Dendritic cell treated with granulocyte-macrophage colony-stimulating factor and Interleukin-4, amounts not matched to agents 40 ng/mL and 50 ng/mL, for 4 days (primary cell): ENCODE results near the gene CTPS2.
"Not testable (repeated sequence)": the region's sequence is repeated elsewhere in the genome, so short reads cannot be mapped to it uniquely, and the experiment has no call there.

Experiments
- H3K27ac Mint-ChIP-seq: one replicate; pipeline ENCODE4 v1.8.0; 2022; ENCODE audit warnings: mild to moderate bottlenecking, mixed read lengths
- H3K27me3 Mint-ChIP-seq: one replicate; pipeline ENCODE4 v1.8.0; 2022; ENCODE audit warnings: mild to moderate bottlenecking, mixed read lengths
- H3K36me3 Mint-ChIP-seq: one replicate; pipeline ENCODE4 v1.8.0; 2022; ENCODE audit warnings: low read depth, mixed read lengths
- H3K4me1 Mint-ChIP-seq: one replicate; pipeline ENCODE4 v1.8.0; 2022; ENCODE audit warnings: low read depth, mixed read lengths
- H3K4me3 Mint-ChIP-seq: one replicate; pipeline ENCODE4 v1.8.0; 2022; ENCODE audit warnings: mild to moderate bottlenecking, moderate library complexity, mixed read lengths
- H3K9me3 Mint-ChIP-seq: one replicate; pipeline ENCODE4 v1.8.0; 2022; ENCODE audit warnings: mixed read lengths
- intact Hi-C: fragments of 100-400 bp; cut with micrococcal nuclease; formaldehyde crosslinking; loops from one replicate; pipeline ENCODE4 v1.15.0; 2022

Gene CTPS2

DNA sequence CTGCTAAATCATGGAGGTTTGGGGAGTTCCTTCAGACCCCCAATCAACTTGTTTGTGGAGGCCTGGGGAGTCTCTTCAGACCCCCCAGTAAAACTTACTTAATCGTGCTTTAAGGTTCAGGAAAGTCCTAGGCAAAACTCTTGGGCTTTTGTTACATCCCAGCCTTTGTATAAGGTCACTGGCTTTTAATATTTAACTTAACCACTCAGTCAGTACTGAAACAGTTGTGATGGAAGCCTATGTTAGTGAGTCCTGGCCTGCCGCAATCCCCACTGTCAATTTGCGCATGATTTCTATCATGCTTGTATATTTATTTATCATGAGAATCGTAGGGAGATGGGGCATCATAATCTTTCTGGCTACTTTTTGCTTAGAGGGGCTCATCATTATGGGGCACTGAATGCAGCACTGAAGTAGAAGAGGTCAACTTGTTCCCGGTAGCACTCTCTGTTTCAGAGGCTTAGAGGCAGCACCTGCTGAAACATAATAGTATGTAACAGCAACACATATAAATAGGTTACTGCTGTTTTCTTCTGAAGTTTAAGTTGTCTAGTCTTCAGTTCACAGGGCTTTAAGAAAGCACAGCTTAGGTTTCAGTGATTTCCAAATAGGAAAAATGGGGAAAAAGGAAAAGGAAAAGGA lies 14.0 kb upstream of the CTPS2 start:
- H3K27ac Mint-ChIP-seq, H3K36me3 Mint-ChIP-seq, H3K4me3 Mint-ChIP-seq, H3K27me3 Mint-ChIP-seq, H3K9me3 Mint-ChIP-seq: not testable (repeated sequence)
- intact Hi-C loops = loop anchor here (10.0 kb wide), 1 partner anchor 58 kb away; the partner anchor contains the start of gene TXLNG
- H3K4me1 Mint-ChIP-seq = peaks cover 13% of the 10 kb centered on the region

DNA sequence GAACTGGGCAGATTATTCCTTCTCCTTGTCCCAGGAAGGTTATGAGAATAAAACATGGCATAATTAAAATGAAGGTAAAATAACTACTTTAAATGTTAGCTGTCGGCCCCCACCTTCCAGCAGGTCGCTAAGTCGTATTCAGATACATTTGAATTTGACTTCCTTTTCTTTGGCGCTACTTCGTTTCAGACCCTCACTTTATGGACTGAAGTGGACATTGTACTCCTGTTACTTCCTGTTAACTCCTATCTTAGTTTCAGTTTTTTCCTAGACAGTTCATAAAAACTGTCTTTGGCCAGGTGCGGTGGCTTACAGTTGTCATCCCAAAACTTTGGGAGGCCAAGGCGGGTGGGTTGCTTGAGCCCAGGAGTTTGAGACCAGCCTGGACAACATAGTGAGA lies 12.6 kb upstream of the CTPS2 start:
- H3K27me3 Mint-ChIP-seq = no peaks in the 10 kb centered on the region
- H3K36me3 Mint-ChIP-seq = peaks cover 6% of the 10 kb centered on the region
- no peak overlapping the region for H3K27ac Mint-ChIP-seq
- no peak overlapping the region for H3K4me3 Mint-ChIP-seq
- peaks cover 13% of the 10 kb centered on the region for H3K4me1 Mint-ChIP-seq
- intact Hi-C loops = loop anchor here (10.0 kb wide), 1 partner anchor 60 kb away; the partner anchor contains the start of gene TXLNG
- H3K9me3 Mint-ChIP-seq = no peaks in the 10 kb centered on the region

DNA sequence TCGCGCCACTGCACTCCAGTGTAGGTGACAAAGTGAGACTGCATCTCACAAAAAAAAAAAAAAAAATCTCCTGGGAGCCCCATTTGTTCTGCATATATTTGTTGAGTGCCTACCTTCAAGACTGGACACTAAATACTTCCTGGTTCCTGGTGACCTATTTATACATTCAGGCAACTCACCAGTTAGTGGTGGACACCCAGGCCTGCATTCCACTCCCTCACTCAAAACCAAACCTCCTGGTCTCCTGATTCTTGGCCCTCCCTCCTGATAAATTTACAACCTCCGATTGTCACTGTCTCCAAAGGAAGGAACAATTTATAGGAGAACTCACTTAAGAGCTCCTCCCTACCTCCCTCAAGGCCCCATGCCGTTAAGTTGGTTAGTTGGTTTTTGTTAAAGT lies 10.0 kb upstream of the CTPS2 start:
- H3K9me3 Mint-ChIP-seq = no peaks in the 10 kb centered on the region
- H3K4me1 Mint-ChIP-seq = peaks cover 13% of the 10 kb centered on the region
- intact Hi-C loops = loop anchor here (10.0 kb wide), 1 partner anchor 62 kb away; the partner anchor contains the start of gene TXLNG
- H3K27me3 Mint-ChIP-seq = no peaks in the 10 kb centered on the region
- H3K4me3 Mint-ChIP-seq = no peak overlapping the region
- no peak overlapping the region for H3K27ac Mint-ChIP-seq
- peaks cover 14% of the 10 kb centered on the region for H3K36me3 Mint-ChIP-seq

DNA sequence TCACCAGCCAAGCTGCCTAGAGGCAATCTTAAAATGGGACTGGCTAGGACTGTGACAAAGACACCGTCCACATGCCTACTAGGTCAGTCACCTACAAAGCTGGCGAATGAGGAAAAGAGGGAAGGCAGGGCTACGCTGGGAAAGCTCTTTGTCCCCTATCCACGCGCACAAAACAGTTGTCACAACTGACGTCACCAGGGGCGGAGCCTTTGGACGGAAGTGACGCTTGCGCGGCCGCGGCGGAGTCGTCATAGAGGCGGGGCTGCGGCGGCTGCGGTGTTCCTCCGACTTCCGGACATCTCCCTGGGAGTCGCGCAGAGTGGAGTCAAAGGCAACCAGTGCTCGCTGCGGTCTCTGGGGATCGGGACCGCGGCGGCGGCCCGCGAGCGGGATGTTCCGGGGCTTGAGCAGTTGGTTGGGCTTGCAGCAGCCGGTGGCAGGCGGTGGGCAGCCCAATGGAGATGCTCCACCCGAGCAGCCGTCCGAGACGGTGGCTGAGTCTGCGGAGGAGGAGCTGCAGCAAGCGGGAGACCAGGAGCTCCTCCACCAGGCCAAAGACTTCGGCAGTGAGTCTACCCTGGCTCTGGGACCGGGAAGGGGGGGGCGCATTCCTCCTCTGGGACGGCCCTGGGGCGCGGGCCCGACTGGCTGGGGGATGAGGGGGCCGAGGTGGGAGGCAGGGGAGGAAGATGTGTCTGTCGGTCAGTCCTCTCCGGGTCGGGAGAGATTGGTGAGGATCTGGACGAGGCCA lies 7.0 kb upstream of the CTPS2 start, which contains the start of gene SYAP1:
TSS of gene SYAP1 (plus strand) at position 279 of the 751 bp plus-strand sequence. CDS start at position 392, 113 bp downstream.
- intact Hi-C loops = loop anchor here (10.0 kb wide), 2 partner anchors 65 to 1705 kb away; partner anchors contain the start of genes CDKL5 and TXLNG
- Mint-ChIP-seq H3K4me1 (peaks cover 5% of the 10 kb centered on the region), H3K4me3 (peak within 1 kb of the TSS; percentile 96), H3K27ac (peak within 1 kb of the TSS; percentile 97), H3K36me3 (peaks cover 14% of the 10 kb centered on the region), H3K27me3 (no peaks in the 10 kb centered on the region), H3K9me3 (no peaks in the 10 kb centered on the region)

DNA sequence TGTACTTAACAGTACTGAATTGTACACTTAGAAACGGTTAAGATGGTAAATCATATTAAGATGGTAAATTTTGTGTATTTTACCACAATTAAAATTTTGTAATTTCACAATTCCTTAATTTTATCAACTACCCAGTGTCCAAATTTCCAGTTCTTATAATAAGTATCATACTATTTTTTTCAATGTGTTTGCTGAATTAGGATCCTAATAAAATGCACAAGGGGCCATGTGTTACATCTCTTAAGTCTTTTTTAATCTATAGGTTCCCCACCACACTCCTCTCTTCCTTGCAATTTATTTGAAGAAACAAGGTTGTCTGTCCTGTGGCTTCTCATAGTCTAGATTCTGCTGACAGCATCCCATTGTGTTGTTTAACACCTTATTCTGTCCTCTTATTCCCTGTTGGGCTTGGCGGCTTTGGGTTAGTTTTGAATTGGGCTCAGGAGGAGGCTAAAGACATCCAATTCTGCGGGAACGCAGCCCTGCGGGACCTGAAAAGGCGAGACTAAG lies 6.4 kb upstream of the CTPS2 start:
- Mint-ChIP-seq H3K36me3 (peaks cover 11% of the 10 kb centered on the region), H3K9me3 (no peaks in the 10 kb centered on the region), H3K4me3 (peak overlapping the region; percentile 96), H3K27me3 (no peaks in the 10 kb centered on the region), H3K4me1 (peaks cover 4% of the 10 kb centered on the region), H3K27ac (peak overlapping the region; percentile 97)
- intact Hi-C loops = loop anchor here (10.0 kb wide), 1 partner anchor 1706 kb away; the partner anchor contains the start of gene CDKL5

DNA sequence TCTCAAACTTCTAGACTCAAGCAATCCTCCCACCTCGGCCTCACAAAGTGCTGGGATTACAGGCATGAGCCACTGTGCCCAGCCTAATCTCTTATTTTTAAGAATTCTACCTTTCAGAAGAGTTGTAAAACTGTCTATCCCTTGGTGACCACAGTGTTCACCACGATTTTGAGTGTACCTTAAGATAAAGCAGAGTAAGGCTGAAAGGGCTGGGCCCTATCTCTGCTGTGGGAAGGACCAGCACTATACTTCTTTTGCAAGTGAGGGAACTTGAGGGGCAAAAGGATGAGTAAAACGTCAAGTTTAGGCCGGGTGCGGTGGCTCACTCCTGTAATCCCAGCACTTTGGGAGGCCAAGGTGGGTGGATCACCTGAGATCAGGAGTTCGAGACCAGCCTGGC lies 4.0 kb upstream of the CTPS2 start:
- H3K36me3 Mint-ChIP-seq = peaks cover 14% of the 10 kb centered on the region
- intact Hi-C loops = loop anchor here (10.0 kb wide), 1 partner anchor 1708 kb away; the partner anchor contains the start of gene CDKL5
- H3K4me1 Mint-ChIP-seq, H3K27ac Mint-ChIP-seq, H3K4me3 Mint-ChIP-seq, H3K9me3 Mint-ChIP-seq, H3K27me3 Mint-ChIP-seq: not testable (repeated sequence)

DNA sequence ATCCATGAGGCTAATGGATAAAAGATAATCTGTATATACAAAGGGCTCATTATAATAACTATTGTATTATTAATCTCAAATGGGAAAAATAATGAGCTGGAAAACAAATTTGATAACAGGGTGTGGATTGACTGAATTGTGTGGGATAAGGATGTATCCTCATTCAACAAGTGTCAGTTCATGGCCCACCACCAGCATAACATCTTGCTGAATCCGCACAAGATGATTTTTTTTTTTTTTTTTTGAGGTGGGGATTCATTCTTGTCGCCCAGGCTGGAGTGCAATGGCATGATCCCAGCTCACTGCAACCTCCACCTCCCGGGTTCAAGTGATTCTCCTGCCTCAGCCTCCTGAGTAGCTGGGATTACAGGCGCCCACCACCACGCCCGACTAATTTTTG lies 3.2 kb upstream of the CTPS2 start:
- H3K36me3 Mint-ChIP-seq = peaks cover 14% of the 10 kb centered on the region
- intact Hi-C loops = loop anchor here (10.0 kb wide), 1 partner anchor 1709 kb away; the partner anchor contains the start of gene CDKL5
- H3K27ac Mint-ChIP-seq, H3K27me3 Mint-ChIP-seq, H3K9me3 Mint-ChIP-seq, H3K4me3 Mint-ChIP-seq, H3K4me1 Mint-ChIP-seq: not testable (repeated sequence)

DNA sequence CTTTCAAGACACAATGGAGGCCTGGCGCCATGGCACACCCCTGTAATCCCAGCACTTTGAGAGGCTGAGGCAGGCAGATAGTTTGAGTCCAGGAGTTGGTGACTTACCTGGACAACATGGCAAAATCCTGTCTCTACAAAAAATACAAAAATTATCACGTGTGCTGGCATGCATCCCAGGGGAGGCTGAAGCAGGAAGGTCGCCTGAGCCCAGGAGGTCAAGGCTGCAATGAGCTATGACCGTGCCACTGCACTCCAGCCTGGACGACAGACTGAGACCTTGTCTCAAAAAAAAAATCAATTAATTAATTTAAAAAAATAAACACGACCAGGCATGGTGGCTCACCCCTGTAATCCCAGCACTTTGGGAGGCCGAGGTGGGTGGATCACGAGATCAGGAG lies 2.0 kb upstream of the CTPS2 start:
- H3K27ac Mint-ChIP-seq = no peak overlapping the region
- H3K4me3 Mint-ChIP-seq = no peak overlapping the region
- H3K27me3 Mint-ChIP-seq = no peaks in the 10 kb centered on the region
- H3K36me3 Mint-ChIP-seq = peaks cover 10% of the 10 kb centered on the region
- peaks cover 8% of the 10 kb centered on the region for H3K4me1 Mint-ChIP-seq
- no peaks in the 10 kb centered on the region for H3K9me3 Mint-ChIP-seq
- intact Hi-C loops = loop anchor here (10.0 kb wide), 1 partner anchor 1710 kb away; the partner anchor contains the start of gene CDKL5

DNA sequence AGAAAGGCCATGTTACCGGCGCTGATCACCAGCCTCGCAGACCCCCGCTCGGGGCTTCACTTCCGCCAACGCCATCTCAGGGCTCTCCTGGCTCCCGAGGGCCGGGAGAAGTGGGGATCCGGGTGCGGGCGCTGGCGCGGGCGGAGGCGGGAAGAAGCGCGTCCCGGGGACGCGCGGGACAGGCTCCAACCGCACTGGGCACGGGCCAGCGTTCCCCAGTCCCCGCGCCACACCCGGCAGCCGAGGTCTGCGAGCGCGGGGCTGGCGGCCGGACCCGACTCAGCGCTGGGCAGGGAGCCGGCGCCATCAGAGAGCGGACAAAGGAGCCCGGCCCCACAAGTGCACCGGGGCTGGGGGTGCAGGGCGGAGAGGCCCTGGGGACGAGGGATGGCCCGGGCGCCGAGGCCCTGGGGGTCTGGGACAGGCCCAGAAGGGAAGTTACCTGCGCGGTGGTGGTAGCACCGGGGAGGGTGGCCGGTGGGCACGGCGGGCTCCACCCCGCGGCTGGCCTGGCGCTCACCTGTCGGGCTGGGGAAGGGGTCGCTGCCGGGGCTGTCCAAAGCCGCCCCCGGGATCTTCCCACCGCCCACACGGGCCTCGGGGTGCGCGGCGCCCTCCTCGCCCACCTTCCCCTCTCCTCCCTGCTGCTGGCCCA lies 449 bp downstream of the CTPS2 start:
- Mint-ChIP-seq H3K27ac (peak overlapping the region; percentile 77), H3K36me3 (peaks cover 19% of the 10 kb centered on the region), H3K4me1 (peaks cover 8% of the 10 kb centered on the region), H3K9me3 (no peaks in the 10 kb centered on the region), H3K27me3 (no peaks in the 10 kb centered on the region), H3K4me3 (peak overlapping the region; percentile 83)
- intact Hi-C loops = loop anchor here (10.0 kb wide), 1 partner anchor 1713 kb away; the partner anchor contains the start of gene CDKL5

DNA sequence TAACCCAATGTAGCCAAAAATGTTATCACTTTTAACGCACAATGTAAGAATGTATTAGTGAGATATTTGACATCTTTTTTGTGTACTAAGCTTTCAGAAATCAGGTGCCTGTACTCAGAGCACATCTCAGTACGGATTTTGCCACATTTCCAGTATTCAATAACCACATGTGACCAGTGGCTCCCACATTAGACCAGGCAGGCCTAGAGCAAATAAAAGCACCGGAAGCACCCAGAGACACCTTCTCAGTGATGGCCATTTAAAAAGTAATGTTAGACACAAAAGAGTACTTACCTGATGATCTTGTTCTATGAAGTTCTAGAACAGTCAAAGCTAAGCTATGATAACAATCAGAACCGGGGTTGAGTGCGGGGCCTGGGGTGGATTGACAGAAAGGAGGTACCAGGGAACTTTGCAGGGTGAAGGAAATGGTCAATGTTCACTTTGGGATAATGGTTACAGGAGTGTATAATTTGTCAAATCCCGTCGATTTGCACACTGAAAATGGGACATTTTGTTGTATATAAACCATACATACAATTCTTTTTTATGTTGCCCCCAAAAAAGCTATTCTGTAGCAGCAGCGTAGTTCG lies 1.2 kb downstream of the CTPS2 start:
- intact Hi-C loops = loop anchor here (10.0 kb wide), 1 partner anchor 1713 kb away; the partner anchor contains the start of gene CDKL5
- H3K27ac Mint-ChIP-seq = peak overlapping the region; percentile 58

DNA sequence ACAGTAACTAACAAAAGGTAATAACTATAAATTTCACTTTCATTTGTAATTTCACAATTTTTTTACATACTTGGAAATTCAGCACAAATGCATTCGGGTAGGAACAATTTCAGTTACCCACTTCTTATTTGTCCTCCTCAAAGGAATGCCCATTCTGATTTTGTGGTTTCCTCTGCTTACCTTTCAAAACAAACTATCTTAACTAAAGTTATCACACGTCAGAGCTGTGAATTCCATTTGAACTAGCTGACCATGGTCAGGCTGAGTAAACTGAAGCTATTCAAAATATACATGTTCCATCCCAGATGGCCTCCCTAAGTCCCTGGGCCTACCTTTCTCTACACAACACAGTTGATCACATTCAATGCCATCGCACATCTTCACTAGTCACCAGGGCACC lies 4.5 kb downstream of the CTPS2 start:
- H3K27ac Mint-ChIP-seq = no peak overlapping the region
- intact Hi-C loops = no loop called here
- H3K36me3 Mint-ChIP-seq = peaks cover 24% of the 10 kb centered on the region
- no peaks in the 10 kb centered on the region for H3K27me3 Mint-ChIP-seq
- H3K4me3 Mint-ChIP-seq = no peak overlapping the region
- peaks cover 8% of the 10 kb centered on the region for H3K4me1 Mint-ChIP-seq
- no peaks in the 10 kb centered on the region for H3K9me3 Mint-ChIP-seq

More for the DNA sequence above, 1.2 kb downstream of the CTPS2 start:
- Mint-ChIP-seq H3K36me3 (peaks cover 19% of the 10 kb centered on the region), H3K27me3 (no peaks in the 10 kb centered on the region), H3K9me3 (no peaks in the 10 kb centered on the region), H3K4me1 (peaks cover 8% of the 10 kb centered on the region), H3K4me3 (peak overlapping the region; percentile 83)

DNA sequence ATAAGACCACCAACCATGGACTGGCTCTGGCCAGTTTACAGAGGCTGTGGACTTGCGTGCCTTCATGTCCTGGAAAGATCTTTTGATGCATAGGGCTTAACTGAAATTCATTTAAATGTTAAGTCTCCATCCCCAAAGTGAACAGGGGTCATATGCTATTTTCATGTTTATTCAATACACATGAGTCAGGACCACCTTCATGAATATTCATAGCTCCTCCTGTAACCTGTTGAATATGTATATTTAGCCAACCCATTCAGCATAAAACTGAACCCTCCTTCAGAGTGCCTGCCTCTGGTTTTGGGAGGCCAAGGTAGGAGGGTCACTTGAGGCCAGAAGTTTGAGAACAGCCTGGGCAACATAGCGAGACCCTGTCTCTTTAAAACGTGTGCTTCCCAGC lies 7.1 kb downstream of the CTPS2 start:
- Mint-ChIP-seq H3K4me3 (no peak overlapping the region), H3K36me3 (peaks cover 25% of the 10 kb centered on the region), H3K27me3 (no peaks in the 10 kb centered on the region), H3K9me3 (no peaks in the 10 kb centered on the region), H3K27ac (no peak overlapping the region), H3K4me1 (peaks cover 4% of the 10 kb centered on the region)
- intact Hi-C loops = no loop called here
